K562 (cell line): Measurements from ENCODE around the gene TMEM271. TPM values are rescaled to one million over a fixed set of nuclear protein-coding genes. Genes with fewer than 3 reads are reported as not detected.
A peak's percentile ranks its signal among the peaks of the same experiment; 100 is the strongest.

ENCODE experiments used
- ATAC-seq: fragments of 200-7000 bp; cut with Tn5 transposase; 3 replicates; pipeline ENCODE4 v1.9.1; 2020; ENCODE audit warnings: moderate library complexity
- BruUV-seq: library from RNA; stranded (reverse); fragments of 400-500 nt; replicated peaks from 2 replicates; lab custom pipeline; 2021; lab: Mats Ljungman, UMichigan
- CTCF ChIA-PET: fragments of 300-600 bp; formaldehyde crosslinking; extraction: SDS; loops from one replicate; lab custom pipeline; 2021; ENCODE audit warnings: low intra/inter-chr PET ratio; lab: Yijun Ruan, JAX
- POLR2A ChIA-PET: fragments of 300-600, 350-650 bp; sonication (Branson Sonifier 250); formaldehyde crosslinking; extraction: SDS; loops from one replicate; lab custom pipeline; 2021; ENCODE audit warnings: antibody characterized with exemption, inconsistent platforms; lab: Yijun Ruan, JAX
- DNase-seq, 4 experiments: peaks; one replicate each; pipeline versions ENCODE4 v3.0.0 to v3.0.0-alpha.2; 2011 to 2018; ENCODE audit warnings: low spot score in 3 of 4, mixed read lengths in 3 of 4; ENCODE audit errors: extremely low read depth in 1 of 4
- FAIRE-seq: peaks from 2 replicates; lab custom pipeline; 2011; peaks lifted over from hg19 to GRCh38; lab: Jason Lieb, UNC
- H2AFZ ChIP-seq: 2 replicates; pipeline ENCODE4 v1.6.0; 2011; ENCODE audit warnings: low read depth, low read length, control low read depth, inconsistent platforms
- H3K27ac ChIP-seq: fragments of 200-600 bp; 3 replicates; pipeline ENCODE4 v1.8.0; 2011; ENCODE audit warnings: low read depth, mild to moderate bottlenecking, control low read depth, inconsistent platforms, low read length, moderate library complexity, mixed read lengths; ENCODE audit errors: extremely low read depth
- H3K27me3 ChIP-seq, 2 experiments: fragments of 300-600 bp in 1 of 2; 2 replicates in 1 of 2; 3 replicates in 1 of 2; pipeline versions ENCODE4 v1.6.0 to v1.8.0; 2011; ENCODE audit warnings: inconsistent platforms in 2 of 2, low read length in 2 of 2, mild to moderate bottlenecking in 1 of 2, mixed read lengths in 1 of 2, moderate library complexity in 1 of 2; ENCODE audit not compliant: control insufficient read depth in 2 of 2, insufficient read depth in 2 of 2
- H3K36me3 ChIP-seq: fragments of 300-600 bp; 3 replicates; pipeline ENCODE4 v1.8.0; 2011; ENCODE audit warnings: mild to moderate bottlenecking, low read length, inconsistent platforms; ENCODE audit not compliant: control insufficient read depth, insufficient read depth
- H3K4me1 ChIP-seq, 2 experiments: fragments of 200-600 bp in 1 of 2; replicated peaks in 1 of 2; 2 replicates in 1 of 2; 3 replicates in 1 of 2; pipeline versions ENCODE4 v1.5.1 to v1.8.0; 2011; ENCODE audit warnings: inconsistent platforms in 2 of 2, low read length in 2 of 2, mild to moderate bottlenecking in 1 of 2, mixed read lengths in 1 of 2, moderate library complexity in 1 of 2; ENCODE audit not compliant: control insufficient read depth in 2 of 2, insufficient read depth in 2 of 2
- H3K4me2 ChIP-seq: 2 replicates; pipeline ENCODE4 v1.6.1; 2011; ENCODE audit warnings: low read length, control low read depth, inconsistent platforms, mixed read lengths; ENCODE audit not compliant: insufficient read depth
- H3K4me3 ChIP-seq: fragments of 200-600 bp; sonication (generic), shearing (Covaris generic); 2 replicates; pipeline ENCODE4 v1.5.1; 2016; ENCODE audit warnings: control low read depth, inconsistent platforms
- H3K79me2 ChIP-seq: fragments of 200-600 bp; 3 replicates; pipeline ENCODE4 v1.8.0; 2011; ENCODE audit warnings: low read length, inconsistent platforms; ENCODE audit not compliant: control insufficient read depth, insufficient read depth
- H3K9ac ChIP-seq, 2 experiments: 2 replicates each; pipeline versions ENCODE4 v1.6.0 to v1.6.1; 2011; ENCODE audit warnings: low read depth in 2 of 2, low read length in 2 of 2, control low read depth in 1 of 2, inconsistent platforms in 1 of 2, mild to moderate bottlenecking in 1 of 2, mixed read lengths in 1 of 2; ENCODE audit not compliant: insufficient read depth in 1 of 2
- H3K9me1 ChIP-seq: one replicate; pipeline ENCODE4 v1.6.0; 2011; ENCODE audit warnings: inconsistent platforms, mild to moderate bottlenecking, low read length, moderate library complexity; ENCODE audit not compliant: control insufficient read depth, insufficient read depth
- H3K9me3 ChIP-seq: replicated peaks from 2 replicates; pipeline ENCODE4 v1.5.1; 2011; ENCODE audit warnings: low read depth, low read length, inconsistent platforms; ENCODE audit not compliant: control insufficient read depth, insufficient read depth
- H4K20me1 ChIP-seq: replicated peaks from 2 replicates; pipeline ENCODE4 v1.6.1; 2011; ENCODE audit warnings: low read length, inconsistent platforms, mixed read lengths; ENCODE audit not compliant: control insufficient read depth, insufficient read depth
- TFE3 ChIP-seq: fragments of 450-650 bp; formaldehyde crosslinking; IDR thresholded peaks from 2 replicates; pipeline ENCODE4 v1.4.0; 2020; ENCODE audit warnings: mild to moderate bottlenecking, mixed read lengths
- ZKSCAN8 ChIP-seq: fragments of 200-800 bp; sonication (Bioruptor generic); IDR thresholded peaks from 2 replicates; pipeline ENCODE4 v1.6.1; 2016; ENCODE audit warnings: missing genetic modification characterization, missing compliant biosample characterization
- WGBS: fragments of 100-300 bp; shearing (Covaris generic); methylation state at CpG from one replicate; pipeline ENCODE4 v1.1.6; 2016; ENCODE audit warnings: low coverage, mixed read lengths; ENCODE audit not compliant: insufficient coverage; ENCODE audit errors: missing lambda C conversion rate; 5-methylcytosine and 5-hydroxymethylcytosine counted together
- in situ Hi-C: fragments of 300-500 bp; cut with MboI; formaldehyde crosslinking; loops from 4 replicates; pipeline ENCODE4 v1.15.0; 2018; ENCODE audit warnings: inconsistent platforms, mixed read lengths
- intact Hi-C: fragments of 100-400 bp; cut with micrococcal nuclease; formaldehyde crosslinking; loops from 2 replicates; pipeline ENCODE4 v1.14.2; 2022
- polyA plus RNA-seq, 8 experiments: library from polyadenylated mRNA; depleted of rRNA in 4 of 8; stranded (reverse) in 5 of 8; unstranded in 3 of 8; fragments of >200 nt; fragmentation: Nextera tagmentation in 2 of 8; fragmentation: Illumina TruSeq in 1 of 8; extraction: Ambion mirVana in 2 of 8; extraction: Trizol in 1 of 8; gene quantifications; 2 replicates each; pipeline versions ENCODE4 v1.2.1 to v1.2.3, GENCODE V29; 2011 to 2014; ENCODE audit warnings: inconsistent platforms in 1 of 8, missing spikeins in 1 of 8
- total RNA-seq, 7 experiments: library from RNA; depleted of rRNA in 6 of 7; stranded (reverse); fragments of >200 nt in 6 of 7; fragmentation: Illumina TruSeq in 2 of 7; extraction: Trizol in 2 of 7; gene quantifications; 2 replicates each; pipeline versions ENCODE4 v1.2.1 to v1.2.3, GENCODE V29; 2011 to 2021; ENCODE audit warnings: low replicate concordance in 1 of 7

The TMEM271 gene
- total and polyA plus RNA-seq, 9 of the 15 experiments (the other 6 are each of a cell fraction or from before 2014, with no cell fraction given), result not detected

GRCh38 chr4:531721-532565, 44.2 kb downstream of the TMEM271 start:
- BruUV-seq, result no TSS peak
- no peak for FAIRE-seq
- TF ChIP-seq TFE3 (CRISPR knock-in tag), result peak; percentile 22; the same call in 1 of the 2 replicates
- no peak for TF ChIP-seq ZKSCAN8 (CRISPR knock-in tag)

More at GRCh38 chr4:531721-532565, 44.2 kb downstream of the TMEM271 start:
- Histone ChIP-seq H3K27me3 (no peaks in the 10 kb centered on the region), H3K9me1 (no peaks in the 10 kb centered on the region), H3K9ac (no peak overlapping the region), H3K36me3 (peaks cover 64% of the 10 kb centered on the region; the same call in 2 of the 3 replicates), H2AFZ (no peak overlapping the region), H3K79me2 (no peaks in the 10 kb centered on the region), H3K27ac (no peak overlapping the region), H3K4me2 (no peak overlapping the region), H3K4me3 (no peak overlapping the region), H4K20me1 (no peaks in the 10 kb centered on the region), H3K4me1 (peaks cover 0 to 3% of the 10 kb centered on the region in 2 experiments; a peak in 2 of 5 replicates), H3K9me3 (peaks cover 4% of the 10 kb centered on the region; the same call in 1 of the 2 replicates)
- no peak for DNase-seq
- intact Hi-C loops, result no loop called here
- ChIA-PET POLR2A (no interaction called here), CTCF (no interaction called here)
- 93% methylated on average over 12 of the region's 17 CpGs for WGBS
- in situ Hi-C loops, result no loop called here
- no peak for ATAC-seq
